PC-3 (cell line): ENCODE results near the gene BMP7.

Experiments
- EZH2 ChIP-seq: fragments of 300-600 bp; sonication (generic); IDR thresholded peaks from one replicate; pipeline ENCODE4 v1.6.1; 2017; ENCODE audit warnings: antibody characterized with exemption, mild to moderate bottlenecking, low read length; ENCODE audit not compliant: unreplicated experiment
- EZH2phosphoT487 ChIP-seq: fragments of 300-600 bp; sonication (generic); IDR thresholded peaks from 2 replicates; pipeline ENCODE4 v1.6.1; 2018; ENCODE audit warnings: mild to moderate bottlenecking, antibody characterized with exemption, low read length, borderline replicate concordance
- TF ChIP-seq, protein P1 (sequence below): fragments of 300-600 bp; sonication (generic); conservative IDR thresholded peaks from 2 replicates; pipeline ENCODE4 v1.5.1; 2017; ENCODE audit warnings: antibody characterized with exemption, low read depth, mild to moderate bottlenecking, low read length

DNA sequence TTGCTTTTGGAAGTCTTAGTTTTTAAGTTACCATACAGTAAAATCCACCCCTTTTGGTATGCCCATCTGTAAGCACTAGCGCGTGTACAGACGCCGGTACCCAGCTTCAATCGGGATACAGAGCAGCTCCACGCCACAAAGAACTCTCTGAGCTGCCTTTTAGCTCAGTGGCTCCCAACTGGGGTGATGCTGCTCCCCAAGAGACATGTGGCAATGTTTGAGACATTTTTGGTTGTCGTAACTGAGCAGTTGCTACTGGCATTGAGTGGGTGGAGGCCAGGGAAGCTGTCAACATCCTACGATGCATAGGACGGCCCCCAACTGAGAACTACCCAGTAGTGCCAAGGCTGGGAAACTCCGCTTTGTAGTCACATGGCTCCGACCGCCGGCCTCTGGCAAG is 73.3 kb downstream of the BMP7 start:
- TF ChIP-seq, protein P1, sequence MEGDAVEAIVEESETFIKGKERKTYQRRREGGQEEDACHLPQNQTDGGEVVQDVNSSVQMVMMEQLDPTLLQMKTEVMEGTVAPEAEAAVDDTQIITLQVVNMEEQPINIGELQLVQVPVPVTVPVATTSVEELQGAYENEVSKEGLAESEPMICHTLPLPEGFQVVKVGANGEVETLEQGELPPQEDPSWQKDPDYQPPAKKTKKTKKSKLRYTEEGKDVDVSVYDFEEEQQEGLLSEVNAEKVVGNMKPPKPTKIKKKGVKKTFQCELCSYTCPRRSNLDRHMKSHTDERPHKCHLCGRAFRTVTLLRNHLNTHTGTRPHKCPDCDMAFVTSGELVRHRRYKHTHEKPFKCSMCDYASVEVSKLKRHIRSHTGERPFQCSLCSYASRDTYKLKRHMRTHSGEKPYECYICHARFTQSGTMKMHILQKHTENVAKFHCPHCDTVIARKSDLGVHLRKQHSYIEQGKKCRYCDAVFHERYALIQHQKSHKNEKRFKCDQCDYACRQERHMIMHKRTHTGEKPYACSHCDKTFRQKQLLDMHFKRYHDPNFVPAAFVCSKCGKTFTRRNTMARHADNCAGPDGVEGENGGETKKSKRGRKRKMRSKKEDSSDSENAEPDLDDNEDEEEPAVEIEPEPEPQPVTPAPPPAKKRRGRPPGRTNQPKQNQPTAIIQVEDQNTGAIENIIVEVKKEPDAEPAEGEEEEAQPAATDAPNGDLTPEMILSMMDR = no peak
- no peak for TF ChIP-seq EZH2
- TF ChIP-seq EZH2phosphoT487 = no peak
